ENCODE measurements around the gene SDK1.

The SDK1 gene

GRCh38 chr7:4282434-4283223 lies 981.6 kb downstream of the SDK1 start:
- no peak for DNase-seq (ENCODE audit: low read depth)
- no peak overlapping the region for H3K4me3 ChIP-seq (ENCODE audit: low read depth, low read length)
- TF ChIP-seq, protein P1, sequence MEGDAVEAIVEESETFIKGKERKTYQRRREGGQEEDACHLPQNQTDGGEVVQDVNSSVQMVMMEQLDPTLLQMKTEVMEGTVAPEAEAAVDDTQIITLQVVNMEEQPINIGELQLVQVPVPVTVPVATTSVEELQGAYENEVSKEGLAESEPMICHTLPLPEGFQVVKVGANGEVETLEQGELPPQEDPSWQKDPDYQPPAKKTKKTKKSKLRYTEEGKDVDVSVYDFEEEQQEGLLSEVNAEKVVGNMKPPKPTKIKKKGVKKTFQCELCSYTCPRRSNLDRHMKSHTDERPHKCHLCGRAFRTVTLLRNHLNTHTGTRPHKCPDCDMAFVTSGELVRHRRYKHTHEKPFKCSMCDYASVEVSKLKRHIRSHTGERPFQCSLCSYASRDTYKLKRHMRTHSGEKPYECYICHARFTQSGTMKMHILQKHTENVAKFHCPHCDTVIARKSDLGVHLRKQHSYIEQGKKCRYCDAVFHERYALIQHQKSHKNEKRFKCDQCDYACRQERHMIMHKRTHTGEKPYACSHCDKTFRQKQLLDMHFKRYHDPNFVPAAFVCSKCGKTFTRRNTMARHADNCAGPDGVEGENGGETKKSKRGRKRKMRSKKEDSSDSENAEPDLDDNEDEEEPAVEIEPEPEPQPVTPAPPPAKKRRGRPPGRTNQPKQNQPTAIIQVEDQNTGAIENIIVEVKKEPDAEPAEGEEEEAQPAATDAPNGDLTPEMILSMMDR (IDR thresholded peaks at IDR 0.05; ENCODE audit: low read depth, low read length, missing control alignments) = no peak

GRCh38 chr7:4286351-4286750 lies 985.3 kb downstream of the SDK1 start:
- DNase-seq (ENCODE audit: low read depth) = no peak
- H3K4me3 ChIP-seq (ENCODE audit: low read depth, low read length) = no peak overlapping the region
- TF ChIP-seq, protein P1 (IDR thresholded peaks at IDR 0.05; ENCODE audit: low read depth, low read length, missing control alignments) = no peak

DNA sequence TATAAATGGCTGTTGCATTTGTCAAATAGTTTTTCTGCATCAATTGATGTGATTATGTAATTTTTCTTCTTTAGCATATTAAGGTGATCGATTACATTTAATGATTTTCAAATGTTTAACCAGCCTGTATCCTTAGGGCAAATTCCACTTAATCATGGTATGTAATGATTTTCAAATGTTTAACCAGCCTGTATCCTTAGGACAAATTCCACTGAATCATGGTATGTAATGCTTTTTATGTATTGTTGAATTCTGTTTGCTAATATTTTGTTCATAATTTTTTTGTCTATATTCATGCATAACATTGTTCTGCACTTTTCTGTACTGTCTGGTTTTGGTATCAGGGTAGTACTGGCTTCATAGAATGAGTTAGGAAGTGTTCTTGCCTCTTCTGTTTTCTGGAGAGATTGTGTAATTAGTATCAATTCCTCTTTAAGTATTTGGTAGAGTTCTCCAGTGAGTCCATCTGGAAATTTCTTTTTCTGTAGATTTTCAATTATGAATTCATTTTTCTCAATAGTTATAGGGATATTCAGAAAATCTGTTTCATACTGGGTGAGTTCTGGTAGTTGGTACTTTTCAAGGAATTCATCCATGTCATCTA lies 987.8 kb downstream of the SDK1 start:
- no peak overlapping the region for H3K4me3 ChIP-seq (ENCODE audit: low read depth, low read length)
- TF ChIP-seq, protein P1 (IDR thresholded peaks at IDR 0.05; ENCODE audit: low read depth, low read length, missing control alignments) = no peak
- DNase-seq (ENCODE audit: low read depth) = no peak

- H3K4me3 ChIP-seq (ENCODE audit: low read depth, low read length) = no peak overlapping the region
- TF ChIP-seq, protein P1 (IDR thresholded peaks at IDR 0.05; ENCODE audit: low read depth, low read length, missing control alignments) = no peak
- no peak for DNase-seq (ENCODE audit: low read depth)
Measured at GRCh38 chr7:4297165-4297917, 996.3 kb downstream of the SDK1 start.

DNA sequence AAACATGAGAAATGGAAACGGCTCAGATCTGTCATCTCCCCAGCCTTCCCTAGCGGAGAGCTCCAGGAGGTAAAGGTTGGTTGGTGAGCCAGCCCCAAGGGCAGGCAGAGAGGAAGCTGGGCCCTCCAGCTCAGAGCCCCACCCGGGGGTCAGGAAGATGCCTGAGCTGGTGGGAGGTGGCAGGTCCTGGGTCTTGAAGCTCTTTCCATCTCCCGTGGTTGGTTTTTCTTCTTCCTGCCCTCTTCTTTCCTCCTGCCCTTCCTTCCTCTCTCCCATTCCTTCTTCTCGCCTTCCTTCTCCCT lies 996.8 kb downstream of the SDK1 start:
- no peak overlapping the region for H3K4me3 ChIP-seq (ENCODE audit: low read depth, low read length)
- TF ChIP-seq, protein P1 (IDR thresholded peaks at IDR 0.05; ENCODE audit: low read depth, low read length, missing control alignments) = no peak
- DNase-seq (ENCODE audit: low read depth) = no peak

GRCh38 chr7:4299431-4299830 lies 998.4 kb downstream of the SDK1 start:
- TF ChIP-seq, protein P1 (IDR thresholded peaks at IDR 0.05; ENCODE audit: low read depth, low read length, missing control alignments) = no peak
- DNase-seq (ENCODE audit: low read depth) = no peak
- no peak overlapping the region for H3K4me3 ChIP-seq (ENCODE audit: low read depth, low read length)
